ENCODE measurements around the gene UBE2F. TPM values are rescaled to one million over a fixed set of nuclear protein-coding genes. Genes with fewer than 3 reads are reported as not detected.
A peak's percentile ranks its signal among the peaks of the same experiment; 100 is the strongest.
"Not testable (repeated sequence)": the region's sequence is repeated elsewhere in the genome, so short reads cannot be mapped to it uniquely, and the experiment has no call there.

UBE2F gene
- total RNA-seq, 1 experiment from 2014 or later, result 109 TPM

DNA sequence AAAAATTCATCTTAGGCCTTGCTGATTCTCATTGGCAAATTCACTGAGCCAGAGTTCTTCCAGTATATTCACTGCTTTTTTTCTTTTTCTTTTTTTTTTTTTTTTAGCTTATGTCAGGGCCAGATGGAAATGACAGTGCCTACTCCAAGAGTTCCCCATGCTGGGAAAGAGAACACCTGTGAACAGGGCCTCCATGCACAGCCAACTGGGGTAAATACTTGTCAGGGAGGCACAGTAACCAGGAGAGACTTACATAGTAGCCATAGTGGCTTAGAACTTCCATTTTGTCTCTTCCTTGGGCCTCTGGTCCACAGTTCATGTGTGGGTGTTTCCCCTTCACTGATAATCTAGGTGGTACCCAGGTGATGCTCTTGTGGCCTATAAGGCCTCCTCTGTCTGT lies 78.8 kb downstream of the UBE2F start:
- DNase-seq (ENCODE audit: low read depth), result no peak

DNA sequence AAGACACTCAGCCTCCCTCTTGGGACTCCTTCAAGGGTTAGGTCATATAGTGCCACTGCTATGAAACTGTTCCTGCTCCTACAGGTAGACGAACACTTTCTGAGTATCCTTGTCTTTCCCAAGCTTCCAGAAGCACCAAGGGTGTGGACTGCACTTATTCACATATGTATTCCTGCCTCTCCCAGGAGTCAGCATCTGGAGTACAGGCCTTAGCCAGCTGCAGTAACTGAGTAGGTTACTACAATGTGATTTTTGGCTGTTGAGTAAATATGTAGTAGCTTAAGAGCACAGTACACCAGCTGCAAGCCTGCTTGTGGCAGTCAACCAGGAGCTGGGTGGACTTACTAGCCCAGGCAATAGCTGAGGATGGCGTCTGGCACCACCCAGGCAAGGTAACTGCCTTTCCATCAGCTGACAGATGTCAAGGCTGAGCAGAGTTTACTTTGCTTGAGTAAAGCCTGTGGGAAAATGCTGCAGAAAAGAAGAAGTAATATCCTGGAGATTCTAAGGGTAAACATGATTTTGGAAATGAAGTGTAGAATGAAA lies 80.0 kb downstream of the UBE2F start:
- no peak for DNase-seq (ENCODE audit: low read depth)

GRCh38 chr2:238053191-238053776 lies 86.5 kb downstream of the UBE2F start:
- DNase-seq (ENCODE audit: low read depth), result peak; percentile 13

DNA sequence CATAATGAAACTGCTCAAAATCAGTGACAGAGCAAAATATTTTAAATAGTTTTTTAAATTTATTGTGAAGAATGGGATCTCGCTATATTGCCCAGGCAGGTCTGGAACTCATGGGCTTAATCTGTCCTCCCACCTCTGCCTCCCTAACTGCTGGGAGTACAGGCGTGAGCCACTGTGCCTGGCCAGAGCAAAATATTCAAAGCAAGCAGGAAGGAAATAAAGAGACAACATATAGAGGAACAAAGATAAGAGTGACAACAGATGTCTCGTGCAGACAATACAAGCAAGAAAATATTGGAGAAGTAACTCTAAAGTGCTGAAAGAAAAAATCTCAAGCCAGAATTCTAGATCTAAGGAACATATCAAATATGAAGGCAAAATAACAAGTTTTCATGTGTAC lies 89.0 kb downstream of the UBE2F start:
- no peak for DNase-seq (ENCODE audit: low read depth)

DNA sequence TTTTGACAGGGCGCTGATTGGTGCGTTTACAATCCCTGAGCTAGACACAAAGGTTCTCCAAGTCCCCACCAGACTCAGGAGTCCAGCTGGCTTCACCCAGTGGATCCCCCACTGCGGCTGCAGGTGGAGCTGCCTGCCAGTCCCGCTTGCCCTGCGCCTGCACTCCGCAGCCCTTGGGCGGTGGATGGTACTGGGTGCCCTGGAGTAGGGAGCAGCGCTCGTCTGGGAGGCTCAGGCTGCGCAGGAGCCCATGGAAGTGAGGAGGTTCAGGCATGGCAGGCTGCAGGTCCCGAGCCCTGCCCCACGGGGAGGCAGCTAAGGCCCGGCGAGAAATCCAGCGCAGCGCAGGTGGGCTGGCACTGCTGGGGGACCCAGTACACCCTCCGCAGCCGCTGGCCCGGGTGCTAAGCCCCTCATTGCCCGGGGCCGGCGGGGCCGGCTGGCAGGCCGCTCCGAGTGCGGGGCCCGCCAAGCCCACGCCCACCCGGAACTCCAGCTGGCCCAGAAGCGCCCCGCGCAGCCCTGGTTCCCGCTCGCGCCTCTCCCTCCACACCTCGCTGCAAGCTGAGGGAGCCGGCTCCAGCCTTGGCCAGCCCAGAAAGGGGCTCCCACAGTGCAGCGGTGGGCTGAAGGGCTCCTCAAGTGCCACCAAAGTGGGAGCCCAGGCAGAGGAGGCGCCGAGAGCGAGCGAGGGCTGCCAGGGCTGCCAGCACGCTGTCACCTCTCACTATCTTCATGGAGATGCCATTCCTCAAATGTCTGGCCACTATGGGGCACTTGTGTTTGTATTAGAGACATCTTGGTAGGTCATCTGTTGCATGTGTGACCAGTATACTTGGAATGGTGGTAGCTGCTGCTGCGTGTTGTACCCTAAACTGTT lies 91.1 kb downstream of the UBE2F start:
- not testable (repeated sequence) for DNase-seq (ENCODE audit: low read depth)

- no peak for DNase-seq (ENCODE audit: low read depth)
Observed at GRCh38 chr2:238059505-238059904, 92.7 kb downstream of the UBE2F start.

- no peak for DNase-seq (ENCODE audit: low read depth)
Observed at GRCh38 chr2:238060096-238060541, 93.3 kb downstream of the UBE2F start.

DNA sequence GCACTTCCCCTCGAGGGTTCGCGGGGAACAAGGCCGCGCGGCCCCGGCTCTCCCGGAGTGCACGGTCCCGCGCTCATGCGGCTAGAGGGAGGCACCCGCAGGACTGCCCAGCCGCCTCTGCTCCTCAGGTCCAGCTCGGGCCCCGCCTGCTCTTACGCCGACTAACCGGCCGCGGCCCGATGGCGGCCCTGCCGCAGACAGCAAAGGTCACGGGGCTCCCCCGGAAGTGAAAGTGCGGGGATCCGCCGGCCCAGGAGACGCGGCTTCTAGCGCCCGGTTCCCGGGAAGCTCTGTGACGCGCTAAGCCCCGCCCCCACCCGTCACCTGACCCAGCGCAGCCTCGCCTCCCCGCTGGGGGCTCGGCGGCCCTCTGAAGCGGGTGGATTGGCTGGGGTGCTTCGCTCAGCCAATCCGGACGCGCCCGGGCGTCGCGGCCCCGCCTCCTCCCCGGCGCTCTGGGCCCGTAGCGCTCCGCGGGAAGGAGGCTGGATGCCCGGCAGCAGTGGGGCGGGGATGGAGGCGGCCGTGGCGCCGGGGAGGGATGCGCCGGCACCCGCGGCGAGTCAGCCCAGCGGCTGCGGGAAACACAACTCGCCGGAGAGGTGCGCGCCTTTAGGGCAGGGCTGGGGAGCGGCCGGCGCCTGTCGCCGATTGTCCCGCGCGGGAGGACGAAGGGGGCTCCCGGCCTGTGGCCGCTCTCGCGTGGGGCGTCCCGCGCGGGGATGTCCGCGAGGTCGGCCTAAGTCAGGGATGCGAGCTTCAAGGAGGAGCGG lies 93.9 kb downstream of the UBE2F start, which contains the start of gene SCLY:
Gene SCLY (plus strand): TSS at position 460 of the 773 bp plus-strand sequence. CDS start 54 bp downstream, at position 514.
- DNase-seq (ENCODE audit: low read depth), result peak; percentile 97

DNA sequence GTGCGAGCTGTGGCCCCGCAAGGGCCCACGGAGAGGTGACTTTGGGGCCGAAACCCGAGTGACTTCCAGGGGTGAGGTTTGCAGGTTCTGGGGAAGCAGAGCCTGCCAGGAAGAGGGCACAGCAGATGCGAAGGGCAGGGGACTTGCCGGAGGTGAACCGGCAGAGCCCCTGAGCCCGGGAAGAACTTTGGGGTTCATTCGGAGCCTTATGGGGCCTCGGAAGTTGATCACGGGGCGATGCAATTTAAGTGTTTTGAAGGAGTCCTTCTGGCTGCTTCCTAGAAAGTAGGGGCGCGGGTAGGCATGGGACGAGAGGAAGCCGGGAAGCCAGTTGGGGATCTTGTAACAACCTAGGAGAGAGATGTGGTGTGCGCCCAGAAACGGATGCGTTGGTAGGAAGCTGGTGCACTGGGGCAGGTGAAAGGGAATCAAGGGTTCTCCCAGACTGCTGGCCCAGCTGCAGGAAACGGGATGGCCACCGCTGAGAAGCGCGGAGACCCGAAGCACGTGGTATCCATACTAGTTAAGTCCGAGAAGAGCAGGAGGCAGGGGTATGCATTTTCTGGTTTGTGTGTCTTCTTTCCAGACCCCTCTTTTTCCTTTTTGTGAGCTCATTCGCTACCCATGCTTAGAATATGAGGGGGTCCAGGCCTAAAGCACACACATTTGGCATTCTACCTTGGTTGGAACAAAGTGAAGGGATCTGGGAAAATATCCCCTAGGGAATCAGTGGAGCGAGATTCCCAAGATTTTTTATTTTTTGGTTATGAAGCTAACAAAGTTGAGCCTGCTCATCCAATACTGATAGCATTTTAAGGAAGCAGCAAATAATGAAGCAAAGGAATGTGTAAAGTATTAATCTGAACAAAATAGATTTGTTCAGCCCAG lies 94.7 kb downstream of the UBE2F start:
- DNase-seq (ENCODE audit: low read depth), result peak; percentile 52

- DNase-seq (ENCODE audit: low read depth), result no peak
Observed at GRCh38 chr2:238063414-238064189, 96.8 kb downstream of the UBE2F start.

- DNase-seq (ENCODE audit: low read depth), result no peak
Observed at GRCh38 chr2:238064376-238064775, 97.6 kb downstream of the UBE2F start.

- no peak for DNase-seq (ENCODE audit: low read depth)
Observed at GRCh38 chr2:238065071-238065846, 98.4 kb downstream of the UBE2F start.

GRCh38 chr2:238066218-238066617 lies 99.4 kb downstream of the UBE2F start:
- DNase-seq (ENCODE audit: low read depth), result no peak

- not testable (repeated sequence) for DNase-seq (ENCODE audit: low read depth)
Observed at GRCh38 chr2:238066718-238067117, 99.9 kb downstream of the UBE2F start.

- DNase-seq (ENCODE audit: low read depth), result no peak
Observed at GRCh38 chr2:238067939-238068338, 101.1 kb downstream of the UBE2F start.

GRCh38 chr2:238069021-238069709 lies 102.4 kb downstream of the UBE2F start:
- no peak for DNase-seq (ENCODE audit: low read depth)

GRCh38 chr2:238069877-238070276 lies 103.1 kb downstream of the UBE2F start:
- no peak for DNase-seq (ENCODE audit: low read depth)

- DNase-seq (ENCODE audit: low read depth), result no peak
Observed at GRCh38 chr2:238075397-238075796, 108.6 kb downstream of the UBE2F start.

GRCh38 chr2:238077292-238077691 lies 110.5 kb downstream of the UBE2F start:
- no peak for DNase-seq (ENCODE audit: low read depth)

Data from RPMI7951 (cell line).